ENCODE results near the gene TNNI2. TPM values are rescaled to one million over a fixed set of nuclear protein-coding genes. Genes with fewer than 3 reads are reported as not detected.
A peak's percentile ranks its signal among the peaks of the same experiment; 100 is the strongest.

Gene TNNI2
- total RNA-seq, 6 experiments from 2014 or later: 0.31 to 1.9 (median 1.1) TPM; not detected in 3

GRCh38 chr11:1851468-1852180 is 12.8 kb downstream of the TNNI2 start:
- Histone ChIP-seq H3K4me1 (no peaks in the 10 kb centered on the region), H3K36me3 (no peaks in the 10 kb centered on the region), H3K4me3 (no peak overlapping the region), H3K27ac (peak overlapping the region; percentile 31 to 70 (median 53)), H3K27me3 (no peaks in the 10 kb centered on the region), H3K9me3 (no peaks in the 10 kb centered on the region)
- 60% methylated on average over 2 of the region's 21 CpGs for WGBS (ENCODE audit: insufficient coverage, low coverage, low lambda C conversion rate, missing lambda C conversion rate)
- TF ChIP-seq POLR2A (IDR thresholded peaks at IDR 0.05) (no peak), CTCF (IDR thresholded peaks at IDR 0.05) (no peak)
- intact Hi-C loops (cut with DNase I): no loop called here
- DNase-seq (no peak), ATAC-seq (no peak)

GRCh38 chr11:1852271-1852876 is 13.6 kb downstream of the TNNI2 start:
- Histone ChIP-seq H3K27me3 (no peaks in the 10 kb centered on the region), H3K4me3 (no peak overlapping the region), H3K36me3 (no peaks in the 10 kb centered on the region), H3K9me3 (no peaks in the 10 kb centered on the region), H3K4me1 (no peaks in the 10 kb centered on the region), H3K27ac (peak overlapping the region in 2 of 3 donors; percentile 53 to 70)
- intact Hi-C loops (cut with DNase I): no loop called here
- TF ChIP-seq POLR2A (IDR thresholded peaks at IDR 0.05) (no peak), CTCF (IDR thresholded peaks at IDR 0.05) (no peak)
- 81% methylated on average over 8 of the region's 25 CpGs for WGBS (ENCODE audit: insufficient coverage, low coverage, low lambda C conversion rate, missing lambda C conversion rate)
- DNase-seq (no peak), ATAC-seq (no peak)

- 43% methylated on average over 6 of the region's 18 CpGs for WGBS (ENCODE audit: insufficient coverage, low coverage, low lambda C conversion rate, missing lambda C conversion rate)
- H3K4me1 ChIP-seq: no peaks in the 10 kb centered on the region
- H3K27ac ChIP-seq: peak within 1 kb of the TSS in 2 of 3 donors; percentile 53 to 70
- H3K9me3 ChIP-seq: no peaks in the 10 kb centered on the region
- H3K27me3 ChIP-seq: no peaks in the 10 kb centered on the region
- no peak for DNase-seq
- ATAC-seq: peak in 3 of 4 donors; percentile 37 to 41 (median 40)
- intact Hi-C loops (cut with DNase I): no loop called here
- H3K36me3 ChIP-seq: no peaks in the 10 kb centered on the region
- H3K4me3 ChIP-seq: peak within 1 kb of the TSS; percentile 11 to 26 (median 26)
- TF ChIP-seq POLR2A (IDR thresholded peaks at IDR 0.05) (no peak), CTCF (IDR thresholded peaks at IDR 0.05) (no peak)
Observed at GRCh38 chr11:1852877-1853276, 14.1 kb downstream of the TNNI2 start, which contains the start of gene LSP1. LSP1 (plus strand) TSS chr11:1853084; CDS start chr11:1853145, 61 bp downstream.

GRCh38 chr11:1853376-1854131 is 14.8 kb downstream of the TNNI2 start:
- H3K27me3 ChIP-seq: no peaks in the 10 kb centered on the region
- no peaks in the 10 kb centered on the region for H3K36me3 ChIP-seq
- TF ChIP-seq POLR2A (IDR thresholded peaks at IDR 0.05) (no peak), CTCF (IDR thresholded peaks at IDR 0.05) (no peak)
- H3K4me3 ChIP-seq: peak overlapping the region; percentile 11 to 26 (median 26)
- H3K4me1 ChIP-seq: no peaks in the 10 kb centered on the region
- DNase-seq (no peak), ATAC-seq (no peak)
- 78% methylated on average over 5 of the region's 19 CpGs for WGBS (ENCODE audit: insufficient coverage, low coverage, low lambda C conversion rate, missing lambda C conversion rate)
- peak overlapping the region in 2 of 3 donors; percentile 24 to 70 for H3K27ac ChIP-seq
- intact Hi-C loops (cut with DNase I): no loop called here
- no peaks in the 10 kb centered on the region for H3K9me3 ChIP-seq
